K562 (cell line): Measurements from ENCODE around the gene OLFM4. TPM values are rescaled to one million over a fixed set of nuclear protein-coding genes. Genes with fewer than 3 reads are reported as not detected.

Experiments
- FOXP4 ChIP-seq: sonication (generic); formaldehyde crosslinking; IDR thresholded peaks from 2 replicates; pipeline ENCODE4 v1.8.0; 2022; ENCODE audit warnings: mild to moderate bottlenecking, missing genetic modification reagents, borderline replicate concordance
- PRDM10 ChIP-seq: fragments of 450-650 bp; IDR thresholded peaks from 2 replicates; pipeline ENCODE4 v1.6.1; 2018; ENCODE audit not compliant: partially characterized antibody
- XRCC4 ChIP-seq: IDR thresholded peaks from one replicate; pipeline ENCODE4 v1.6.1; 2011; ENCODE audit not compliant: insufficient read depth, insufficient read length; ENCODE audit errors: extremely low read depth
- ZKSCAN1 ChIP-seq: fragments of 150-350 bp; IDR thresholded peaks from 2 replicates; pipeline ENCODE4 v1.6.1; 2016; ENCODE audit warnings: low read depth, low read length
- polyA plus RNA-seq, 8 experiments: library from polyadenylated mRNA; depleted of rRNA in 4 of 8; stranded (reverse) in 5 of 8; unstranded in 3 of 8; fragments of >200 nt; fragmentation: Nextera tagmentation in 2 of 8; fragmentation: Illumina TruSeq in 1 of 8; extraction: Ambion mirVana in 2 of 8; extraction: Trizol in 1 of 8; gene quantifications; 2 replicates each; pipeline versions ENCODE4 v1.2.1 to v1.2.3, GENCODE V29; 2011 to 2014; ENCODE audit warnings: inconsistent platforms in 1 of 8, missing spikeins in 1 of 8
- total RNA-seq, 7 experiments: library from RNA; depleted of rRNA in 6 of 7; stranded (reverse); fragments of >200 nt in 6 of 7; fragmentation: Illumina TruSeq in 2 of 7; extraction: Trizol in 2 of 7; gene quantifications; 2 replicates each; pipeline versions ENCODE4 v1.2.1 to v1.2.3, GENCODE V29; 2011 to 2021; ENCODE audit warnings: low replicate concordance in 1 of 7

Gene OLFM4
- total and polyA plus RNA-seq, 9 of the 15 experiments (the other 6 are each of a cell fraction or from before 2014, with no cell fraction given) = not detected

- no peak for TF ChIP-seq PRDM10
- no peak for TF ChIP-seq FOXP4
- no peak for TF ChIP-seq ZKSCAN1
- no peak for TF ChIP-seq XRCC4
These were observed 13.8 kb upstream of the OLFM4 start (continued) for GRCh38 chr13:53014495-53015443.
